Aorta (tissue), 5 donors: ENCODE data around the gene COMMD1. TPM values are rescaled to one million over a fixed set of nuclear protein-coding genes. Genes with fewer than 3 reads are reported as not detected.
A peak's percentile ranks its signal among the peaks of the same experiment; 100 is the strongest.

Experiments used
- ATAC-seq: fragments of 200-7000 bp; cut with Tn5 transposase; one replicate; pipeline ENCODE4 v1.9.1; 2022; ENCODE audit warnings: moderate library complexity; ENCODE audit not compliant: low FRiP score
- DNase-seq, 2 donors: peaks; one replicate each; pipeline ENCODE4 v3.0.0-alpha.2; 2020
- H3K27ac ChIP-seq, 2 donors: one replicate each; pipeline ENCODE4 v1.5.1; 2013; ENCODE audit warnings: low read length in 2 of 2, mild to moderate bottlenecking in 2 of 2, moderate library complexity in 2 of 2, control low read depth in 1 of 2, inconsistent platforms in 1 of 2, low read depth in 1 of 2
- H3K27me3 ChIP-seq, 2 donors: one replicate each; pipeline ENCODE4 v1.6.1; 2013; ENCODE audit warnings: control low read depth in 1 of 2, low read length in 1 of 2, mild to moderate bottlenecking in 1 of 2, moderate library complexity in 1 of 2; ENCODE audit not compliant: insufficient read depth in 2 of 2, control insufficient read depth in 1 of 2
- H3K36me3 ChIP-seq, 2 donors: one replicate each; pipeline ENCODE4 v1.6.1; 2013; ENCODE audit warnings: control low read depth in 1 of 2, low read length in 1 of 2, mild to moderate bottlenecking in 1 of 2; ENCODE audit not compliant: insufficient read depth in 2 of 2, control insufficient read depth in 1 of 2
- H3K4me1 ChIP-seq, 2 donors: one replicate each; pipeline ENCODE4 v1.6.1; 2013; ENCODE audit warnings: low read length in 2 of 2, control low read depth in 1 of 2, mild to moderate bottlenecking in 1 of 2, moderate library complexity in 1 of 2; ENCODE audit not compliant: insufficient read depth in 2 of 2, control insufficient read depth in 1 of 2
- H3K4me3 ChIP-seq, 2 donors: one replicate each; pipeline ENCODE4 v1.5.1; 2013; ENCODE audit warnings: low read length in 2 of 2, control low read depth in 1 of 2, mild to moderate bottlenecking in 1 of 2
- H3K9me3 ChIP-seq: one replicate; pipeline ENCODE4 v1.6.1; 2013; ENCODE audit warnings: mild to moderate bottlenecking, low read length; ENCODE audit not compliant: control insufficient read depth
- WGBS, 2 donors: extraction: QIAGEN DNeasy Blood & Tissue Kit; methylation state at CpG; one replicate each; pipeline ENCODE4 v1.1.7; 2013; 5-methylcytosine and 5-hydroxymethylcytosine counted together
- intact Hi-C, 2 donors: fragments of 100-400 bp; cut with DNase I; formaldehyde crosslinking; loops; one replicate each; pipeline versions ENCODE4 v1.14.2 to v1.15.0; 2022
- polyA plus RNA-seq, 2 donors: library from polyadenylated mRNA; stranded (reverse); fragments of 200-250 nt; gene quantifications; one replicate each; pipeline ENCODE4 v1.2.3, GENCODE V29; 2013
- total RNA-seq, 2 donors: library from RNA; stranded (reverse); fragmentation: NEBNext Ultra II Directional; extraction: Animal tissue kit (Norgen Biotek cat#: 25700); gene quantifications; one replicate each; pipeline ENCODE4 v1.2.1, GENCODE V29; 2021
- donor health status: healthy with polysubstance abuse.
- donor health status: Bipolar disorder and iron deficiency.
- donor health status: DM: no; HTN: no; CAD: no.
- donor health status: DM: no; HTN: no; CAD: no.
- donor health status: DM: yes; HTN: yes; CAD: no.

Gene COMMD1
- total and polyA plus RNA-seq, 4 donors = 38.1 to 70.2 (median 49.3) TPM

DNA sequence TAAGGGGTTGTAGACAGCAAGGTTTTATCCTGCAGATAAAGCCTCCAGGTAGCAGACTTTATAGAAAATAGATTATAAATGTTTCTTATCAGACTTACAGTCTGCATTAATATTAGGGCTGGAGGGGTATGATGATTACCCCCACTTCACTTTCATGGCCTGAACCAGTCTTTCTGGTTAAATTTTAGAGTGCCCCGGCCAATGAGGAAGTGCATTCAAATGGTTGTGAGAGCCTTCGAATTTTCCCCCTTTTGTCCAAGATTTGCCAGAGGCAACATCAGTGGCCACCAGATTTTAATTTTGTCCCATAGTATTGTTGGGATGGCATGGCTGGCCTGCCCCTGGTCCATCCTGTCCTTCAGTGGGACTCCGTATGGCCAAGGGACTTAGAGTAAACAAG, 31.6 kb downstream of the COMMD1 start:
- intact Hi-C loops = no loop called here
- Histone ChIP-seq H3K27ac (no peak overlapping the region), H3K27me3 (no peaks in the 10 kb centered on the region), H3K4me3 (no peak overlapping the region), H3K4me1 (no peaks in the 10 kb centered on the region), H3K36me3 (no peaks in the 10 kb centered on the region), H3K9me3 (no peaks in the 10 kb centered on the region)
- no peak for DNase-seq
- WGBS, 2 donors = 94 to 96% methylated on average over 3 of the region's 3 CpGs
- ATAC-seq = no peak

DNA sequence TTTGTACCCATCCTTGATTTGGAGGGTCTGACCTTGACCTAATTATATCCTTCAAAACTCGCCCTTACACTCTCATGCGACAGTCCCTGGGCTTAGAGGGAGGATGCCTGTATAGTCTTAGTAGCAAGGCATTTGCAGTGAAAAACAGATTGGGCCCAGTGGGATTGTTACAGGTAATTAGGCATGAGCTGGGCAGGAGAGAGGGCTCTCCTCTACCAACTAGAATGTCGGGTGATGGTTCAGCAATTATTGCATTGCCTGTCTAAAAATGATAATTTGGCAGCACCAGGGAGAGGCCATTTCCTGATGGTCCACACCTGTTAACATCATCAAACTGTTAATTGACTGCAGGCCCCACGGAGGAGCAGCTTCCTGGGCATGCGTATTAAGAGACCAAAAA, 32.4 kb downstream of the COMMD1 start:
- intact Hi-C loops = no loop called here

GRCh38 chr2:61938511-61938910, 33.0 kb downstream of the COMMD1 start:
- ATAC-seq (no peak), DNase-seq (no peak)
- Histone ChIP-seq H3K27me3 (no peaks in the 10 kb centered on the region), H3K4me3 (no peak overlapping the region), H3K4me1 (no peaks in the 10 kb centered on the region), H3K9me3 (no peaks in the 10 kb centered on the region), H3K36me3 (no peaks in the 10 kb centered on the region), H3K27ac (no peak overlapping the region)
- WGBS, 2 donors = 7% methylated on average over 3 of the region's 3 CpGs
- intact Hi-C loops = no loop called here

More for the DNA sequence above, 32.4 kb downstream of the COMMD1 start:
- Histone ChIP-seq H3K9me3 (no peaks in the 10 kb centered on the region), H3K27ac (no peak overlapping the region), H3K4me3 (no peak overlapping the region), H3K36me3 (no peaks in the 10 kb centered on the region), H3K4me1 (no peaks in the 10 kb centered on the region), H3K27me3 (no peaks in the 10 kb centered on the region)
- no peak for DNase-seq
- ATAC-seq = no peak
- WGBS, 2 donors = 80 to 85% methylated on average over 5 of the region's 5 CpGs

DNA sequence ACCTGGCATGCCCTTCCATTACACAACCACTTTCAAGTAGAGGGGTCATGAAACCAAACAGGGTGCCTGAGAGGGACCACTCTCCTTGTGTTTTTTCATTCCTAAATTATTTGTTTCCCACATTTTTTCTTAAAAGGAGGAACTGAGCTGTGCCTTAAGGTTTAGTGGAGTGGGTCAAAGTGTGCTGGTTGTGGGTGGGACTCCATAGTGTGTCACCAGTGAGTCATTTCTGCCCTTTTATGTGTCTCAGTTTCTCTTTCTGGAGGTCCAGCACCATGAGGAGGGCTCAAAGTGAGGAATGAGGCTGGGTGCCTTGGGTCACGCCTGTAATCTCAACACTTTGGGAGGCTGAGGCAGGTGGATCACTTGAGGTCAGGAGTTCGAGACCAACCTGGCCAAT, 37.8 kb downstream of the COMMD1 start:
- no peaks in the 10 kb centered on the region for H3K36me3 ChIP-seq
- 98 to 100% methylated on average over 2 of the region's 2 CpGs for WGBS, 2 donors
- ATAC-seq = no peak
- H3K4me3 ChIP-seq = no peak overlapping the region
- DNase-seq = no peak
- H3K9me3 ChIP-seq = no peaks in the 10 kb centered on the region
- no peaks in the 10 kb centered on the region for H3K4me1 ChIP-seq
- intact Hi-C loops = no loop called here
- no peaks in the 10 kb centered on the region for H3K27me3 ChIP-seq
- H3K27ac ChIP-seq = no peak overlapping the region

- Histone ChIP-seq H3K36me3 (no peaks in the 10 kb centered on the region), H3K9me3 (no peaks in the 10 kb centered on the region), H3K27ac (no peak overlapping the region), H3K27me3 (no peaks in the 10 kb centered on the region), H3K4me1 (peaks cover 0 to 5% of the 10 kb centered on the region in 2 donors), H3K4me3 (no peak overlapping the region)
- DNase-seq (no peak), ATAC-seq (no peak)
- 18 to 21% methylated on average over 4 of the region's 4 CpGs for WGBS, 2 donors
- intact Hi-C loops = no loop called here
These were observed 41.2 kb downstream of the COMMD1 start for GRCh38 chr2:61946666-61947065.

DNA sequence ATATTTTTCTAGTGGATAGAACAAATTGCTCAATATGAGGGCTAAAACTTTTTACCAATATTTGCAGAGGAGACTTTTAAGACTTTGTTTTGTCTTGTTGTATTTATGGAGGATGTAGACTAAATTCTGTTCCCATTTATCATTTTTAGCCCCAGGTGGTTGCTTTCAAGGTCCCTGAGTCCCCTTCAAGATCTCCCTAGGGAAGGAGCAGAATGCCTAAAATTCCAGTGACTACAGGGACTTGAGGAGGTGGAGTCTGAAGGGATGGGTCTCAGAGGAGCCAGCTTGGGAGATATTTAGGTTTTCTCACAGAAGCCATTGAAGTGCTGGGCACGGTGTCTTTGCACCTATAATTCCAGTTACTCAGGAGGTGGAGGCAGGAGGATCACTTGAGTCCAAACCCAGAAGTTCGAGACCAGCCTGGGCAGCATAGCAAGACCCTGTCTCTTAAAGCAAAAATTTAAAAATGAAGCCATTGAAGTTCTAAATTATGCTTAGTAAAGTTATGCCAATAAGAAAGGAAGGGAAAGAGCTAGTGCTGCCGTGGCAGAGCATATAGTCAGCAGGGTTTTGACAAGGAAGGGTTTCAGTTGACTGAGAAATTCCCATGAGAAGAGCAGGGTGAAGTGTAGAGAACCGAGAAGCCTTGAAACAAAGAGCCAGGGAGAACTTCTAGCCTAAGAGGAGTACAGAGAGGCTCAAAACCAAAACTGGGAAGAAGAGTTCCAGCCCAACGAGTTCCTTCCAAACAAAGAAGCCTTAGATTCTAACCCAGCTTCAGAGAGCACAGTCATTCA, 43.4 kb downstream of the COMMD1 start:
- H3K27me3 ChIP-seq = no peaks in the 10 kb centered on the region
- H3K27ac ChIP-seq = peak overlapping the region; percentile 9 to 50
- no peaks in the 10 kb centered on the region for H3K36me3 ChIP-seq
- ATAC-seq (no peak), DNase-seq (no peak)
- H3K4me1 ChIP-seq = peaks cover 0 to 5% of the 10 kb centered on the region in 2 donors
- intact Hi-C loops = no loop called here
- 28 to 37% methylated on average over 5 of the region's 5 CpGs for WGBS, 2 donors
- no peak overlapping the region for H3K4me3 ChIP-seq
- H3K9me3 ChIP-seq = no peaks in the 10 kb centered on the region

DNA sequence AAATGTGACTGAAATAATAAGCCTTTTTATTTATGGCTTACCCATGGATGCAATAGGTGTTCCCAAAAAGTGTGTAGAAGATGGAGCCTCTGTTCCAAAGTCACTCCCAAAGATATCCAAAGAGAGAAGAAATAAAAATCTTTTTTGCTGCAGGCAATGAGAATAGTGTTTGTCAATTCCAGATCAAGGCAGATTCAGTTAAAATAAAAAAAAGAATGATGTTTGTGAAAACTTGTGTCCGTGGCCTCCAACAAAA, 43.9 kb downstream of the COMMD1 start:
- H3K27ac ChIP-seq = peak overlapping the region; percentile 39 to 81
- 16 to 20% methylated on average over 1 of the region's 1 CpG for WGBS, 2 donors
- H3K4me1 ChIP-seq = peaks cover 0 to 5% of the 10 kb centered on the region in 2 donors
- ATAC-seq (no peak), DNase-seq (no peak)
- H3K27me3 ChIP-seq = no peaks in the 10 kb centered on the region
- no peaks in the 10 kb centered on the region for H3K9me3 ChIP-seq
- intact Hi-C loops = no loop called here
- H3K4me3 ChIP-seq = no peak overlapping the region
- H3K36me3 ChIP-seq = no peaks in the 10 kb centered on the region

DNA sequence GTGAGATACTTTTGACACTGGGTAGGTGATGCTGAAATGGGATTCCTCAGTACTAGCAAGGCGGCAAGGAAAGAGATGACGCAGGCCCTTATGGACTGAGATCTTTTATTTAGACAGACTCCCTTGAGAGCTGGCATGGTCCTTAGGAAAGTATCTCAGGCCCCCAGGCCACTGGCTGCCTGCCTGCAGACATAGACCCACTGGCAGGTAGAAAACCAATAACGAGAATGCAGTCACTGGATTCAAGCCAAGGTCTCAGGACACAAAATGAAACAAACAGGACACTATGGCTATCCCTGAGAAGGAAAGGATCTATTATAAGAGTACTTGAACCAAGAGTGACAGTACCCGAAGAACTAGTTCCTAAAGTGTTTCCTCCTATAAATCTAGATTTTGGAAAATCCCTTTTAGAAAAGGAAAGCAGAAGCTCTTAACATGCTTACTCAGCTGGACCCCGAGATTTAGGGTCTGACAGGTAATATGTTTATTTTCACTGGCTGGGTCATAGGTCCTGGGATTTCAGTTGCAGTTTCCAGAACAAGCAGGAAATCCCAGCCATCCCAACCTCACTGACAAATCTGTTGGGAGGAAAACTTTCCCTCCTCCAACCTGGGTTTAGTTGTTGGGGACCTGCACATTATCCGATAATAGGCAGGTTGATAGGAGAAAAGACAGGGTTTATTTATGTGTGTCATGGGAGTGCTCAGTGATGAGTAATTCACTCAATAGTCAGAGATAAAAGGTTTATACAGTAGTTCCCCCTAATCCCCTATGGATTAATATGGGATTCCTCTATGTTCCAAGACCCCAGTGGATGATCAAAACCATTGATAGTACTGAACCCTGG, 44.5 kb downstream of the COMMD1 start:
- Histone ChIP-seq H3K4me1 (peaks cover 0 to 5% of the 10 kb centered on the region in 2 donors), H3K27me3 (no peaks in the 10 kb centered on the region), H3K36me3 (no peaks in the 10 kb centered on the region), H3K27ac (peak overlapping the region; percentile 39 to 81), H3K4me3 (no peak overlapping the region), H3K9me3 (no peaks in the 10 kb centered on the region)
- ATAC-seq (no peak), DNase-seq (no peak)
- 12 to 19% methylated on average over 6 of the region's 6 CpGs for WGBS, 2 donors
- intact Hi-C loops = no loop called here
